Measurements from ENCODE around the gene FTCDNL1. TPM values are rescaled to one million over a fixed set of nuclear protein-coding genes. Genes with fewer than 3 reads are reported as not detected.

Gene FTCDNL1
- total and polyA plus RNA-seq, 2 of the 13 experiments (the other 11 are each of a cell fraction or from before 2014, with no cell fraction given), result 0.98 to 1.4 TPM

DNA sequence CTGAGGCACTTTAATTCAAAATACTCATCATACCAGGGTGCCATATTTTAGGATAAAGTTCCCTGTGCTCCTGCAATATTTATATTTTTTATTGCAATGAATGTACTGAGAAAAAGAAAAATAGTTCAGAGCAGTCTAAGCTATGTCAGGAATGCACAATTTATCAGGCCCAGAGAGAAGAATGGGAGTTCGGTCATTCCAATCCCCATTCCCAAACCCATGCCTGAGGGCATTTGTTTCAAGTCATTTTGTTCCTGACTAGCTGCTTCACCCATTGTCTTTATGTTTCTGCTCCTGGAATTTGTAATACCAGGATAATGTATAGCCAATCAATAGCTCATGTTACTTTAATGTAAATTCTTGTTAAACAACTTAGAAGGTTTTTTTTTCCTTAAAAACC is 24.4 kb upstream of the FTCDNL1 start:
- DNase-seq (ENCODE audit: low spot score) (no peak), ATAC-seq (no peak), FAIRE-seq (no peak)
- Histone ChIP-seq H3K4me2 (ENCODE audit: low read depth, low read length) (no peak overlapping the region), H3K27me3 (ENCODE audit: control insufficient read depth in 1 of 2, insufficient read depth in 2 of 2, low read length in 2 of 2) (no peaks in the 10 kb centered on the region; a peak in 1 of 5 replicates), H3K79me2 (ENCODE audit: insufficient read depth, low read length) (no peaks in the 10 kb centered on the region), H2AFZ (ENCODE audit: low read length) (no peak overlapping the region), H3K4me1 (ENCODE audit: insufficient read depth, low read length) (no peaks in the 10 kb centered on the region), H3K9me3 (ENCODE audit: low read length) (peaks cover 19% of the 10 kb centered on the region), H3K4me3 (replicated peaks in 1 of 3; ENCODE audit: insufficient read depth in 1 of 3, low read depth in 2 of 3, low read length in 3 of 3) (no peak overlapping the region), H4K20me1 (ENCODE audit: insufficient read depth, low read length) (no peaks in the 10 kb centered on the region), H3K36me3 (replicated peaks in 1 of 2; ENCODE audit: control insufficient read depth in 1 of 2, insufficient read depth in 2 of 2, low read length in 2 of 2) (no peaks in the 10 kb centered on the region), H3K9ac (ENCODE audit: insufficient read depth, low read depth, low read length) (no peak overlapping the region), H3K27ac (ENCODE audit: extremely low read length, insufficient read depth, low read length) (no peak overlapping the region)
- BruUV-seq (replicated peaks), result no TSS peak
- POLR2A ChIA-PET, result no interaction called here
- 10% methylated on average over 1 of the region's 1 CpG for WGBS (ENCODE audit: low lambda C conversion rate)
- CTCF ChIA-PET (ENCODE audit: low intra/inter-chr PET ratio, low total read pairs), result no interaction called here
- TF ChIP-seq FOXP1 (IDR thresholded peaks at IDR 0.05), result no peak
- no peak for TF ChIP-seq FOXP1 (CRISPR knock-in tag; IDR thresholded peaks at IDR 0.05)
- TF ChIP-seq RFX5 (IDR thresholded peaks at IDR 0.05; ENCODE audit: low read depth, low read length), result no peak
- TF ChIP-seq PHF20 (CRISPR knock-in tag; IDR thresholded peaks at IDR 0.05), result no peak
- TF ChIP-seq ZNF562 (CRISPR knock-in tag; IDR thresholded peaks at IDR 0.05; ENCODE audit: borderline replicate concordance), result no peak
- no peak for TF ChIP-seq MATR3 (CRISPR knock-in tag; IDR thresholded peaks at IDR 0.05)
- in situ Hi-C loops (cut with HindIII; ENCODE audit: extremely low pct_ligation_motif_present, low pct_unique_long_range_greater_than_20kb), result no loop called here
- intact Hi-C loops (cut with micrococcal nuclease; ENCODE audit: unreplicated experiment), result no loop called here

DNA sequence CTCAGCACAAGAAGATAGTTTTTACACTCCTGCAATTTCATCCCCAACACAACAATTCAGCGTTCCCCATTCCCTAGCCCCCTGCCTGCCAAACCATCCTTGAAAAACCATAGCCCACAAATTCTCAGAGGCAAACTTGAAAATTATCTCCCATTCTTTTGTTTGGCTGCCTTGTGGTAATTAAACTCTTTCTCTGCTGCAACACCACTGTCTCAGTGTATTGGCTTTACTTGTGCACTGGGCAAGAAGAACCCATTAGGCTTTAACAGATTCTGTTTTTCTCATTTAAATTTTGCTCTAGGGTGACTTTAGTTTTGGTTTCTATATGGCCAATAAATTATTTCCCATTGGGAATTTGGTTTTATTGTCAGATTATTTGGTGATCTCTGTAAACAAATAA is 23.2 kb upstream of the FTCDNL1 start:
- TF ChIP-seq ZSCAN22 (CRISPR knock-in tag; IDR thresholded peaks at IDR 0.05), result no peak
- TF ChIP-seq ZNF343 (CRISPR knock-in tag; IDR thresholded peaks at IDR 0.05), result no peak
- peak; percentile 50; the same call in 1 of the 2 replicates for TF ChIP-seq KDM5A (IDR thresholded peaks at IDR 0.05; ENCODE audit: borderline replicate concordance, low read length)
- TF ChIP-seq KLF12 (CRISPR knock-in tag; IDR thresholded peaks at IDR 0.05; ENCODE audit: borderline replicate concordance), result no peak
- TF ChIP-seq MAFG (CRISPR knock-in tag; IDR thresholded peaks at IDR 0.05), result no peak
- TF ChIP-seq CHD4 (IDR thresholded peaks at IDR 0.05; ENCODE audit: borderline replicate concordance, low read length), result no peak

More for the DNA sequence above, 23.2 kb upstream of the FTCDNL1 start:
- no peaks in the 10 kb centered on the region for H4K20me1 ChIP-seq (ENCODE audit: insufficient read depth, low read length)
- peak; percentile 8 for FAIRE-seq
- 64% methylated on average over 1 of the region's 1 CpG for WGBS (ENCODE audit: low lambda C conversion rate)
- H3K9me3 ChIP-seq (ENCODE audit: low read length), result peaks cover 19% of the 10 kb centered on the region
- H3K27me3 ChIP-seq (ENCODE audit: control insufficient read depth in 1 of 2, insufficient read depth in 2 of 2, low read length in 2 of 2), result no peaks in the 10 kb centered on the region; a peak in 1 of 5 replicates
- H3K4me3 ChIP-seq (replicated peaks in 1 of 3; ENCODE audit: insufficient read depth in 1 of 3, low read depth in 2 of 3, low read length in 3 of 3), result no peak overlapping the region
- intact Hi-C loops (cut with micrococcal nuclease; ENCODE audit: unreplicated experiment) (no loop called here), in situ Hi-C loops (cut with HindIII; ENCODE audit: extremely low pct_ligation_motif_present, low pct_unique_long_range_greater_than_20kb) (no loop called here)
- DNase-seq (ENCODE audit: low spot score), result no peak
- BruUV-seq (replicated peaks), result no TSS peak
- H3K27ac ChIP-seq (ENCODE audit: extremely low read length, insufficient read depth, low read length), result no peak overlapping the region
- ATAC-seq, result no peak
- no peak overlapping the region for H3K9ac ChIP-seq (ENCODE audit: insufficient read depth, low read depth, low read length)
- no peak overlapping the region for H2AFZ ChIP-seq (ENCODE audit: low read length)
- ChIA-PET POLR2A (no interaction called here), CTCF (ENCODE audit: low intra/inter-chr PET ratio, low total read pairs) (no interaction called here)
- no peak overlapping the region for H3K4me2 ChIP-seq (ENCODE audit: low read depth, low read length)
- no peaks in the 10 kb centered on the region for H3K79me2 ChIP-seq (ENCODE audit: insufficient read depth, low read length)
- no peaks in the 10 kb centered on the region for H3K36me3 ChIP-seq (replicated peaks in 1 of 2; ENCODE audit: control insufficient read depth in 1 of 2, insufficient read depth in 2 of 2, low read length in 2 of 2)
- H3K4me1 ChIP-seq (ENCODE audit: insufficient read depth, low read length), result no peaks in the 10 kb centered on the region
